ENCODE data around the gene NUMBL. TPM values are rescaled to one million over a fixed set of nuclear protein-coding genes. Genes with fewer than 3 reads are reported as not detected.

Gene NUMBL
- total and polyA plus RNA-seq, 9 of the 15 experiments (the other 6 are each of a cell fraction or from before 2014, with no cell fraction given), result 0.39 to 38.6 (median 6.6) TPM

DNA sequence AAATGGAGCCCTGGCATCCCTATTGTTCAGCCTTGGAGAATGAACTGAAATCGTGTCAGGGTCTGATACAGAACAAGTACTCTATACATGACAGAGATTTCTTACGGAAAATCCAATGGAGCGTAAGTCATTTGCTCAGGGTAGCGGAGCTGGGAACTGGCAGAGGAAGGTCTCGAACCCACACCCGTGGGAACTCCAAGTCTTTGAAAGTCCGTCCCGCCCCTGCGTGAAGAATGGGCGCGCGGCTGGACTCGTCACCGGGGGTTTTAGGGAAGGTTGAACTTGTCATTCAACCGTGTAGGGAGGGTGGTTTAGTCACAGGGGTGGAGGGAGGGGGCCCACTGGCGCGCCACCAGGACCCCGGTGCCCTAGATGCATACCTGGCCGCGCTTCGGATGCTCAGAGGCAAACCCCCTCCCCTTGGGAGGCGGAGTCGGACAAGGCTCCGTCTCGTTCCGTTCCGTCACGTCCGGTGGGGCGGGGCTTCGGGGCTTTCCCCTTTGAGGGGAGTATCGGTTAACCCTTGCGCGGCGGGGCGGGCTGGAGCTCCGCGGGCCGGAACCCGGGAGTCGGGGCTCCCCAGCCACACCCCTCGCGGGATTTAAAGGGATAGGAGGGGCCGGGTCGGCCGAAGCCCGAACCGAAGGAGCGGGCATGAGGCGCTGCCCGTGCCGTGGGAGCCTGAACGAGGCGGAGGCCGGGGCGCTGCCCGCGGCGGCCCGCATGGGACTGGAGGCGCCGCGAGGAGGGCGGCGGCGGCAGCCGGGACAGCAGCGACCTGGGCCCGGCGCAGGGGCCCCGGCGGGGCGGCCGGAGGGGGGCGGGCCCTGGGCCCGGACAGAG, 26.3 kb upstream of the NUMBL start, which contains the start of the genes COQ8B and ITPKC (continued):
- TF ChIP-seq TEAD4 (IDR thresholded peaks at IDR 0.05; ENCODE audit: low read length), result no peak
- TF ChIP-seq TEAD4 (CRISPR knock-in tag; IDR thresholded peaks at IDR 0.05; ENCODE audit: borderline replicate concordance), result no peak
- no peak for TF ChIP-seq TAF7 (tag; IDR thresholded peaks at IDR 0.05)
- no peak for TF ChIP-seq CEBPB (tag; IDR thresholded peaks at IDR 0.05)
- TF ChIP-seq, protein P1, sequence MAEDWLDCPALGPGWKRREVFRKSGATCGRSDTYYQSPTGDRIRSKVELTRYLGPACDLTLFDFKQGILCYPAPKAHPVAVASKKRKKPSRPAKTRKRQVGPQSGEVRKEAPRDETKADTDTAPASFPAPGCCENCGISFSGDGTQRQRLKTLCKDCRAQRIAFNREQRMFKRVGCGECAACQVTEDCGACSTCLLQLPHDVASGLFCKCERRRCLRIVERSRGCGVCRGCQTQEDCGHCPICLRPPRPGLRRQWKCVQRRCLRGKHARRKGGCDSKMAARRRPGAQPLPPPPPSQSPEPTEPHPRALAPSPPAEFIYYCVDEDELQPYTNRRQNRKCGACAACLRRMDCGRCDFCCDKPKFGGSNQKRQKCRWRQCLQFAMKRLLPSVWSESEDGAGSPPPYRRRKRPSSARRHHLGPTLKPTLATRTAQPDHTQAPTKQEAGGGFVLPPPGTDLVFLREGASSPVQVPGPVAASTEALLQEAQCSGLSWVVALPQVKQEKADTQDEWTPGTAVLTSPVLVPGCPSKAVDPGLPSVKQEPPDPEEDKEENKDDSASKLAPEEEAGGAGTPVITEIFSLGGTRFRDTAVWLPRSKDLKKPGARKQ (CRISPR knock-in tag; IDR thresholded peaks at IDR 0.05), result no peak
- no peak for TF ChIP-seq SMARCC2 (IDR thresholded peaks at IDR 0.05; ENCODE audit: low read depth)
- TF ChIP-seq NR2F6 (CRISPR knock-in tag; IDR thresholded peaks at IDR 0.05), result no peak
- no peak for TF ChIP-seq SMAD1 (IDR thresholded peaks at IDR 0.05; ENCODE audit: low read depth, low read length, partially characterized antibody)
- TF ChIP-seq, protein P2, sequence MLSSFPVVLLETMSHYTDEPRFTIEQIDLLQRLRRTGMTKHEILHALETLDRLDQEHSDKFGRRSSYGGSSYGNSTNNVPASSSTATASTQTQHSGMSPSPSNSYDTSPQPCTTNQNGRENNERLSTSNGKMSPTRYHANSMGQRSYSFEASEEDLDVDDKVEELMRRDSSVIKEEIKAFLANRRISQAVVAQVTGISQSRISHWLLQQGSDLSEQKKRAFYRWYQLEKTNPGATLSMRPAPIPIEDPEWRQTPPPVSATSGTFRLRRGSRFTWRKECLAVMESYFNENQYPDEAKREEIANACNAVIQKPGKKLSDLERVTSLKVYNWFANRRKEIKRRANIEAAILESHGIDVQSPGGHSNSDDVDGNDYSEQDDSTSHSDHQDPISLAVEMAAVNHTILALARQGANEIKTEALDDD (IDR thresholded peaks at IDR 0.05), result no peak
- TF ChIP-seq, protein P3, sequence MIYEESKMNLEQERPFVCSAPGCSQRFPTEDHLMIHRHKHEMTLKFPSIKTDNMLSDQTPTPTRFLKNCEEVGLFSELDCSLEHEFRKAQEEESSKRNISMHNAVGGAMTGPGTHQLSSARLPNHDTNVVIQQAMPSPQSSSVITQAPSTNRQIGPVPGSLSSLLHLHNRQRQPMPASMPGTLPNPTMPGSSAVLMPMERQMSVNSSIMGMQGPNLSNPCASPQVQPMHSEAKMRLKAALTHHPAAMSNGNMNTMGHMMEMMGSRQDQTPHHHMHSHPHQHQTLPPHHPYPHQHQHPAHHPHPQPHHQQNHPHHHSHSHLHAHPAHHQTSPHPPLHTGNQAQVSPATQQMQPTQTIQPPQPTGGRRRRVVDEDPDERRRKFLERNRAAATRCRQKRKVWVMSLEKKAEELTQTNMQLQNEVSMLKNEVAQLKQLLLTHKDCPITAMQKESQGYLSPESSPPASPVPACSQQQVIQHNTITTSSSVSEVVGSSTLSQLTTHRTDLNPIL (CRISPR knock-in tag; IDR thresholded peaks at IDR 0.05), result no peak
- no peak for TF ChIP-seq SLC30A9 (CRISPR knock-in tag; IDR thresholded peaks at IDR 0.05)
- no peak for TF ChIP-seq SNIP1 (IDR thresholded peaks at IDR 0.05; ENCODE audit: low read depth)
- TF ChIP-seq, protein P4, sequence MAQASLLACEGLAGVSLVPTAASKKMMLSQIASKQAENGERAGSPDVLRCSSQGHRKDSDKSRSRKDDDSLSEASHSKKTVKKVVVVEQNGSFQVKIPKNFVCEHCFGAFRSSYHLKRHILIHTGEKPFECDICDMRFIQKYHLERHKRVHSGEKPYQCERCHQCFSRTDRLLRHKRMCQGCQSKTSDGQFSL (CRISPR knock-in tag; IDR thresholded peaks at IDR 0.05), result peak; percentile 12; the same call in 1 of the 2 replicates
- TF ChIP-seq, protein P4 (tag; IDR thresholded peaks at IDR 0.05), result no peak
- TF ChIP-seq ZNF232 (CRISPR knock-in tag; IDR thresholded peaks at IDR 0.05), result no peak
- no peak for TF ChIP-seq CBX5 (IDR thresholded peaks at IDR 0.05; ENCODE audit: borderline replicate concordance, low read depth)
- TF ChIP-seq, protein P5, sequence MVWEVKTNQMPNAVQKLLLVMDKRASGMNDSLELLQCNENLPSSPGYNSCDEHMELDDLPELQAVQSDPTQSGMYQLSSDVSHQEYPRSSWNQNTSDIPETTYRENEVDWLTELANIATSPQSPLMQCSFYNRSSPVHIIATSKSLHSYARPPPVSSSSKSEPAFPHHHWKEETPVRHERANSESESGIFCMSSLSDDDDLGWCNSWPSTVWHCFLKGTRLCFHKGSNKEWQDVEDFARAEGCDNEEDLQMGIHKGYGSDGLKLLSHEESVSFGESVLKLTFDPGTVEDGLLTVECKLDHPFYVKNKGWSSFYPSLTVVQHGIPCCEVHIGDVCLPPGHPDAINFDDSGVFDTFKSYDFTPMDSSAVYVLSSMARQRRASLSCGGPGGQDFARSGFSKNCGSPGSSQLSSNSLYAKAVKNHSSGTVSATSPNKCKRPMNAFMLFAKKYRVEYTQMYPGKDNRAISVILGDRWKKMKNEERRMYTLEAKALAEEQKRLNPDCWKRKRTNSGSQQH (CRISPR knock-in tag; IDR thresholded peaks at IDR 0.05), result no peak
- TF ChIP-seq ZBTB1 (CRISPR knock-in tag; IDR thresholded peaks at IDR 0.05; ENCODE audit: borderline replicate concordance, low read depth), result no peak
- TF ChIP-seq ZZZ3 (IDR thresholded peaks at IDR 0.05), result no peak
- TF ChIP-seq, protein P6, sequence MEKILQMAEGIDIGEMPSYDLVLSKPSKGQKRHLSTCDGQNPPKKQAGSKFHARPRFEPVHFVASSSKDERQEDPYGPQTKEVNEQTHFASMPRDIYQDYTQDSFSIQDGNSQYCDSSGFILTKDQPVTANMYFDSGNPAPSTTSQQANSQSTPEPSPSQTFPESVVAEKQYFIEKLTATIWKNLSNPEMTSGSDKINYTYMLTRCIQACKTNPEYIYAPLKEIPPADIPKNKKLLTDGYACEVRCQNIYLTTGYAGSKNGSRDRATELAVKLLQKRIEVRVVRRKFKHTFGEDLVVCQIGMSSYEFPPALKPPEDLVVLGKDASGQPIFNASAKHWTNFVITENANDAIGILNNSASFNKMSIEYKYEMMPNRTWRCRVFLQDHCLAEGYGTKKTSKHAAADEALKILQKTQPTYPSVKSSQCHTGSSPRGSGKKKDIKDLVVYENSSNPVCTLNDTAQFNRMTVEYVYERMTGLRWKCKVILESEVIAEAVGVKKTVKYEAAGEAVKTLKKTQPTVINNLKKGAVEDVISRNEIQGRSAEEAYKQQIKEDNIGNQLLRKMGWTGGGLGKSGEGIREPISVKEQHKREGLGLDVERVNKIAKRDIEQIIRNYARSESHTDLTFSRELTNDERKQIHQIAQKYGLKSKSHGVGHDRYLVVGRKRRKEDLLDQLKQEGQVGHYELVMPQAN (IDR thresholded peaks at IDR 0.05; ENCODE audit: borderline replicate concordance), result peak; percentile 81; the same call in 1 of the 2 replicates

All from K562 (cell line).